ENCODE results near the gene CENPX.
A peak's percentile ranks its signal among the peaks of the same experiment; 100 is the strongest.
"Not testable (repeated sequence)": the region's sequence is repeated elsewhere in the genome, so short reads cannot be mapped to it uniquely, and the experiment has no call there.

Gene CENPX

GRCh38 chr17:81995463-81996231, 27.0 kb downstream of the CENPX start:
- DNase-seq, result no peak

- no peak for DNase-seq
These were observed 27.9 kb downstream of the CENPX start for GRCh38 chr17:81994593-81995462.

- DNase-seq, result no peak
These were observed 28.7 kb downstream of the CENPX start for GRCh38 chr17:81993729-81994592.

DNA sequence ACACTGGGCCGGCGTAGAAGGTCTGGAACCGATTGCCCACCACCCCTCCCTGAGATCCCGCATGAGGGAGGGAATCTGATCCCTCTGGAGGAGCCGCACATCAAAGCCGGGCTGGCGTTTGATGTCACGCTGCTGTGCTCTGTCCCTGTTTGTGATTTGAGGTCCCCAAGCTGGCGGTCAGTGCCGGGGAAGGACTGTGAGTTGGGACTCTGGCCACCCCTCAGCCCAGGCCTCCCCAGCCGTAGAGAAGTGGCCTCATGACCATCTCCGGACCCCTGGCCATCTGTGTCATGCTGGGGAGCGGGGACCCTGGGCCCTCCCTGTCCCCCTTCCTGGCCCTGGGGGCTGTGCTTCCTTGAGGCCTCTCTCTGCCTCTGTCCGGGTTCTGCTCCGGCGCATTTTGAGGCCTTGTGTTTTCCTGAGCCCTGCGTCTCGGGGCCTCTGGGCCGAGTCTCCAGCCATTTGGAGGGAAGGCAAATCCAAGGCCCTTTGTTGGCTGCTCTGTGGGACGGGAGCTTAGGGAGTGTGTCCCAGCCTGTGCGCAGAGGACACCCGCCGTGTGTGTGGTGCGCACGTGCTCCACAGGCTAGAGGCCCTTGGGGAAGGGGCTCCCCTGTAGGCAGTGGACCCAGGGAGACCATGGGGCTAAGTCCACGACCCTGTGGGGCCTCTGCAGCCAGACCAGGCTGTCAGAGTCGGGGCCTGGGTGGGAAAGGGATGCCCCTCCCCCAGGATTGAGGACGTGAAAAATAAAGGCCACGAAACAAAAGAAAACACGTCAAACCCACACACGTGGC, 30.2 kb downstream of the CENPX start:
- DNase-seq, result no peak

- DNase-seq, result peak in 1 of 2 experiments; percentile 84
These were observed 30.9 kb downstream of the CENPX start for GRCh38 chr17:81991684-81992305.

DNA sequence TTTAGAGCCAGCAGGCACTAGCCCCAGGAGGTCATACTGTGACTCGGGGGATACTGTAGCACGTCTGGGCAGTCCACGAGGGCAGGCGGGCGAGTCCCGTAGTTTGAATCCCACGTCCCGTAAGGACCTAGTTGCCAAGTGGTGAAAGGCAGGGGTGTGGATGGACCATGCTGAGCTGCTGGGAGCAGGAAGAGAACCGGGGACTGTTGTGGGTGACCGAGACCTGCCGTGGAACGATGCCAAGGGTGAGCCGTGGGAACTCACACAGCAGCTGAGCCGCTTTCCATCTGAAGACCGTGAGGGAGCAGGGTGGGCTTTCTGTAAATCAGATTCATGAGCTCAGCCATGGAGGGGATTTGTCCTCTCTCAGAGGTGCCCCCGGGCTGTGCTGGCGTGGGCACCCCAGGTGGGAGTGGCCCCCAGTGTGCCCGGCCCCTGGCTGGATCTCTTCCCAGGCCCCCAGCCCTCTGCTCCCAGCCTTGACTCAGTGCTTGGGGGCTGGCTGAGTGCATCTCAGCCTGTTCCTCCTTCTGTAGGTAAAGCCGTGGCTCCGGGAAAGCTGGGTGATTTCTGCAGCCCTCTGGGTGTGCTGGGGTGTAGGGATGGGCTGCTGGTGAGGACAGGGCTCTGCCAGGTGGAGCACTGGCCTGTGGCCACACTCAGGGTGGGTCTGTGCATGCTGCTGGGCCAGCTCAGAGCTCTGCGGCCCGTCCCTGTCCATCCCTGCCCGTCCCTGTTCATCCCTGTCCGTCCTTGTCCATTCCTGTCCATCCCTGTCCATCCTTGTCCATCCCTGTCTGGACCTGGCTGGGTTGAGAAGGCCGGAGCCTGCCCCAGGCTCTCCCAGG, 31.6 kb downstream of the CENPX start:
- no peak for DNase-seq

DNA sequence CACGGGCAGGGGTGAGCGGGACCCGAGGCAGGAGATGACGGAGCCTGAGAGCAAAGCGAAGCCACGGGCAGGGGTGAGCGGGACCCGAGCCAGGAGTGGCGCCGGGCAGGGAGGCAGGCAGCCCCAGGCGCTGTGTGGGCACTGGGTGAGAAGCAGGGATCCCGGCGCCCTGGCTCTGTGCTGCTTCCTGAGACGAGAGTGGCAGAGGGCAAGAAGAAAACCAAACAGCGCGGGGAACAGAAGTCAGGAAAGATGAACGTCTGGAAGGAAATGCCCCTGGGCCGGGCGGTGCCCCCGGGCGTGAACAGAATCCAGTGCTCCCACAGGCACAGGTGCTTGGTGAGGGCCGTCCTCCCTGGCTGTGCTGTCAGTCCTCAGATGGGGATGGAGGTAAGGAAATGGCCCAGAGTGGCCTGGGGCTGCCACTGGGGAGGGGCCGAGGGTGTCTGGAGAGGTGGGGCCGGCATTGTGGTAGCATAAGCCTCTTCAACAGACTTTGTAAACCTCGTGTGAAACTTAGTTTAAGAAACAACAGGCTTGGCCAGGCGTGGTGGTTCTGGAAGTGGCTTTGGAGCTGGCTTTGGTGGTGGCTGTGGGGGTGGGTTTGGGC, 35.4 kb downstream of the CENPX start:
- DNase-seq, result no peak

GRCh38 chr17:81986606-81987005, 36.1 kb downstream of the CENPX start:
- DNase-seq, result no peak

GRCh38 chr17:81984773-81985410, 37.8 kb downstream of the CENPX start:
- DNase-seq, result no peak

DNA sequence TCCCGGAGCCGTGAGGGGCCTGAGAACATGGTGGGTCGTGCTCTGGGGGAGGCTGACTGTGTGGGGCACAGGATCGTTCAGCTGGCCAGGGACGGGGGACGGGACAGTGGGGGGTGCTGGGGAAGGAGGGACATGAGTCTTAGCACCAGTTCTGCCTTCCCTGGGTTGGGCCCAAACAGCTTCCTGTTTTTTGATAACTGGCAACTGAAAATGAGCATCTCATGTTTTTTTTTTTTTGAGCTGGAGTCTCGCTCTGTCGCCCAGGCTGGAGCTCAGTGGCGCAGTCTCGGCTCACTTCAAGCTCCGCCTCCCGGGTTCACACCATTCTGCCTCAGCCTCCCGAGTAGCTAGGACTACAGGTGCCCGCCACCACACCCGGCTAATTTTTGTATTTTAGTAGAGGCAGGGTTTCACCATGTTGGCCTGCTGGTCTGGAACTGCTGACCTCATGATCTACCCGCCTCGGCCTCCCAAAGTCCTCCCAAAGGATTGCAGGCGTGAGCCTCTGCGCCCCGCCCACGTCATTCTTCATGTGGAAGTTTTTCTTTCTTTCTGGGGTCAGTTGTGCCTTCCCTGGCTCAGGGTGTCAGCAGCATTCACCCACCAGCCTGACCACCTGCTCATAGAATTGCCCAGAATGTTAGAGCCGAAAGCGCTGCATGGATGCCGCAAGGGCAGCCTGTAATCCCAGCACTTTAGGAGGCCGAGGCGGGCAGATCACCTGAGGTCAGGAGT, 38.9 kb downstream of the CENPX start:
- no peak for DNase-seq

GRCh38 chr17:81983011-81983638, 39.6 kb downstream of the CENPX start:
- DNase-seq, result no peak

- DNase-seq, result not testable (repeated sequence)
These were observed 41.2 kb downstream of the CENPX start for GRCh38 chr17:81981511-81981910.

GRCh38 chr17:81980707-81981343, 41.9 kb downstream of the CENPX start:
- no peak for DNase-seq

DNA sequence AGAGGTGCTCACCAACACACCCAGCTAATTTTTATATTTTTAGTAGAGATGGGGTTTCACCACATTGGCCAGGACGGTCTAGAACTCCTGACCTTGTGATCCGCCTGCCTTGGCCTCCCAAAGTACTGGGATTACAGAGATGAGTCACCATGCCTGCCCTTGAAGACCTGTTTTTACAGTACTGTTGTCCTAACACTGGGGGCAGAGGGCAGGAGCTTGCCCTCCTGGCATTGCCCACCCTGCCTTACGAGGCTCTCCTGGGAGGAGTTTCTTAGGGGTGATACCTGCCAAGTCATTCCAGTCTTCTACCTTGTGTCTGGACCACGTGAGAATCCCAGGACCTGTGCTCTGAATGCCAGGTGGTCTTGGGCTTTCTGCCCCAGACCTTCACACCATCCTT, 42.6 kb downstream of the CENPX start:
- no peak for DNase-seq

DNA sequence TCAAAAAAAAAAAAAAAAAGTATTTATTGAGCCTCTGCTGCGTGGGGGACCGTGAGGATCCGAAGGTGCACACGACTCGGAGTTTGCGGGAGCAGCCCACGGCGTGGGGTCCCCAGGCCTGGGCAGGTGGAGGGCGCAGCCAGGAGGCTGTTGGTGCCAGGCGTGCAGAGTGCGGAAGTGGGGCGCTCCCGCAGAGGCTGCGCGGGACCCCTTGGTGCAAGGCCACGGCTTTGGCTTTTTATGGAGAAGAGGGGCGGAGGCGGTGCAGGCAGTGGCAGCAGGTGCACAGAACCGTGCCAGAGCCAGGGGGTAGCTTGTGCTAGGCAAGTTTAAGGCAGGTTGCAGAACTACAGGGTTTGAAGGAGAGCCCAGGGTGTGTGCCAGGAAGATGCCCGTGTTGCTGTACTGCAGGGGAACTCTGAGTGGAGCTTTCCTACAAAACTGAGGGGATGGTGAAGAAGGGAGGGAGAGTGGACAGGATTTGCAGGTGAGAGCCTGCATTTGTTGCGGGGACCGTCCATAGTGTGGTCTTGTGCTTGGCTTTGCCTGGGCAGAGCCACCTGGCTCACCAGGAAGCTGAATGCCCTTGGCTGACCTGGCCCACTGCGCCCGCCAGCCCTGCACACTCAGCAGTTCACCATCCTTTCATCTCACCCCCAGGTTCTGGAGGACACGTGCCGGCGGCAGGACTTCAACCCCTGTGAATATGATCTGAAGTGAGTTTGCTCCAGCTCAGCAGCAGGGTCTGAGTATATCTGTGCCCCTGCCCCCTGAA, 44.0 kb downstream of the CENPX start:
- no peak for DNase-seq

- DNase-seq, result peak; percentile 83 to 97
These were observed 45.4 kb downstream of the CENPX start, which contains the start of gene ASPSCR1 for GRCh38 chr17:81977211-81977808. ASPSCR1 (plus strand) TSS chr17:81977629; CDS start chr17:81977647, 18 bp downstream.

All from NCI-H446 (cell line).